GM21515 (cell line): ENCODE results near the gene UBA3.
A peak's percentile ranks its signal among the peaks of the same experiment; 100 is the strongest.

Experiments used
- ATAC-seq: cut with Tn5 transposase; IDR thresholded peaks from one replicate; pipeline ENCODE4 v1.9.1; 2021; ENCODE audit not compliant: unreplicated experiment

The UBA3 gene

GRCh38 chr3:69102384-69102783, 22.2 kb upstream of the UBA3 start:
- ATAC-seq, result no peak

- ATAC-seq, result no peak
Observed at GRCh38 chr3:69099576-69099975, 19.4 kb upstream of the UBA3 start.

- no peak for ATAC-seq
Observed at GRCh38 chr3:69097407-69098086, 17.4 kb upstream of the UBA3 start.

GRCh38 chr3:69096299-69096698, 16.1 kb upstream of the UBA3 start:
- no peak for ATAC-seq

- ATAC-seq, result no peak
Observed at GRCh38 chr3:69095636-69096035, 15.5 kb upstream of the UBA3 start.

GRCh38 chr3:69094467-69095205, 14.5 kb upstream of the UBA3 start:
- no peak for ATAC-seq

- peak; percentile 66 for ATAC-seq
Observed at GRCh38 chr3:69092030-69092516, 11.9 kb upstream of the UBA3 start.

- peak; percentile 2 for ATAC-seq
Observed at GRCh38 chr3:69091389-69092029, 11.3 kb upstream of the UBA3 start.

GRCh38 chr3:69090021-69090420, 9.9 kb upstream of the UBA3 start:
- no peak for ATAC-seq

GRCh38 chr3:69088063-69088462, 7.9 kb upstream of the UBA3 start:
- peak; percentile 17 for ATAC-seq

- ATAC-seq, result no peak
Observed at GRCh38 chr3:69087030-69087791, 7.0 kb upstream of the UBA3 start.

- no peak for ATAC-seq
Observed at GRCh38 chr3:69085833-69086722, 5.9 kb upstream of the UBA3 start.

GRCh38 chr3:69085168-69085832, 5.1 kb upstream of the UBA3 start:
- no peak for ATAC-seq

GRCh38 chr3:69084326-69085167, 4.4 kb upstream of the UBA3 start, which contains the start of gene ARL6IP5:
ARL6IP5 (plus strand) TSS chr3:69084937; CDS start chr3:69085048, 111 bp downstream.
- ATAC-seq, result peak; percentile 47

- peak; percentile 47 for ATAC-seq
Observed at GRCh38 chr3:69082805-69083204, 2.6 kb upstream of the UBA3 start.

- no peak for ATAC-seq
Observed at GRCh38 chr3:69082361-69082760, 2.2 kb upstream of the UBA3 start.

GRCh38 chr3:69081583-69082262, 1.6 kb upstream of the UBA3 start:
- ATAC-seq, result no peak
